Thyroid gland (tissue), 4 donors: ENCODE results near the gene C19orf85. TPM values are rescaled to one million over a fixed set of nuclear protein-coding genes. Genes with fewer than 3 reads are reported as not detected.

Source experiments
- DNase-seq, 2 donors: peaks; one replicate each; pipeline ENCODE4 v3.0.0-alpha.2; 2019
- H3K27ac ChIP-seq, 3 donors: fragments of 200-600 bp; sonication (generic); 1 replicate in 2 of 3; 2 replicates in 1 of 3; pipeline ENCODE4 v1.5.1; 2016 to 2019; ENCODE audit warnings: mild to moderate bottlenecking in 1 of 3, moderate library complexity in 1 of 3
- H3K27me3 ChIP-seq: fragments of 200-600 bp; sonication (generic); one replicate; pipeline ENCODE4 v1.5.1; 2019
- H3K36me3 ChIP-seq, 2 donors: fragments of 200-600 bp; sonication (generic); one replicate each; pipeline ENCODE4 v1.5.1; 2016 to 2019
- H3K4me1 ChIP-seq, 2 donors: fragments of 200-600 bp; sonication (generic); one replicate each; pipeline ENCODE4 v1.5.1; 2017 to 2019
- H3K4me3 ChIP-seq, 3 donors: fragments of 200-600 bp; sonication (generic); replicated peaks in 1 of 3; 1 replicate in 2 of 3; 2 replicates in 1 of 3; pipeline ENCODE4 v1.5.1; 2016; ENCODE audit warnings: mild to moderate bottlenecking in 1 of 3
- H3K9me3 ChIP-seq: fragments of 200-600 bp; sonication (generic); one replicate; pipeline ENCODE4 v1.5.1; 2017
- POLR2A ChIP-seq, 2 donors: fragments of 450-650 bp; IDR thresholded peaks; one replicate each; pipeline ENCODE4 v1.6.1; 2017; ENCODE audit warnings: antibody characterized with exemption in 2 of 2, mild to moderate bottlenecking in 2 of 2, moderate library complexity in 1 of 2
- WGBS, 2 donors: methylation state at CpG; one replicate each; pipeline ENCODE4 v1.1.5; 2017; 5-methylcytosine and 5-hydroxymethylcytosine counted together
- intact Hi-C: fragments of 100-400 bp; cut with DNase I; formaldehyde crosslinking; loops from one replicate; pipeline ENCODE4 v1.15.1; 2023
- total RNA-seq, 4 donors: library from RNA; depleted of rRNA; stranded (reverse); fragments of >200 nt; gene quantifications; one replicate each; pipeline ENCODE4 v1.2.3, GENCODE V29; 2016
- TF ChIP-seq, protein P1 (sequence below), 6 experiments: fragments of 200-600 bp in 3 of 6; fragments of 450-650 bp in 3 of 6; sonication (generic) in 3 of 6; IDR thresholded peaks; one replicate each; pipeline ENCODE4 v1.5.1; 2016 to 2019; ENCODE audit warnings: antibody characterized with exemption in 6 of 6, mild to moderate bottlenecking in 2 of 6, inconsistent platforms in 1 of 6, moderate library complexity in 1 of 6

The C19orf85 gene
- total RNA-seq, 4 donors from 2014 or later, result not detected

DNA sequence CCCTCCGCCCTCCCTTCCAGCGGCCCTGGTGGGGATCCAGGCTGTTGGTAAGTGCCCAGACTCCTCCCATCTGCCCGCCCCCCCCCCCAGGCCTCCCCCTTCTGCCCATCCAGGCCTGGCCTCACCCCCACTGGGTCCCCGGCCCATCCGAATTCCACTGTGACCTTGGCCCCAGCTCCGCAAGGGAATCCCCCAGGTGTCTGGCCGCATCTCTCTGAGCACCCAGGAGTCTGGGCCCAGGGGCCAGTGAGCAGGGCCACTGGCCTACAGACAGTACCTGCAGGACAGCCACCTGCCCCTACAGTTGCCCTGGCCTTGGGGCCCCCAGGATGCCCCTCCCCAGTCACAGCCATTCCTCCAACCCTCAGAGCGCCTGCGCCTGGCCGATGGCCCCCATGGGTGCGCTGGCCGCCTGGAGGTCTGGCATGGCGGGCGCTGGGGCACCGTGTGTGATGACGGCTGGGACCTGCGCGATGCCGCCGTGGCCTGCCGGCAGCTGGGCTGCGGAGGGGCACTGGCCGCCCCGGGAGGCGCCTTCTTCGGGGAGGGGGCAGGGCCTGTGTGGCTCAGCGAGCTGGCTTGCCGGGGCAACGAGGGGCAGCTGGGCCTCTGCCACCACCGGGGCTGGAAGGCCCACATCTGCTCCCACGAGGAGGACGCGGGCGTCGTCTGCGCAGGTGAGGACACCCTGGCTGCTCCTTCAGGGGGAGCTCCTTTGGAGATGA is 24.6 kb upstream of the C19orf85 start:
- intact Hi-C loops, result no loop called here
- no peak for DNase-seq
- 65 to 75% methylated on average over 11 to 15 of the region's 36 CpGs for WGBS, 2 donors

DNA sequence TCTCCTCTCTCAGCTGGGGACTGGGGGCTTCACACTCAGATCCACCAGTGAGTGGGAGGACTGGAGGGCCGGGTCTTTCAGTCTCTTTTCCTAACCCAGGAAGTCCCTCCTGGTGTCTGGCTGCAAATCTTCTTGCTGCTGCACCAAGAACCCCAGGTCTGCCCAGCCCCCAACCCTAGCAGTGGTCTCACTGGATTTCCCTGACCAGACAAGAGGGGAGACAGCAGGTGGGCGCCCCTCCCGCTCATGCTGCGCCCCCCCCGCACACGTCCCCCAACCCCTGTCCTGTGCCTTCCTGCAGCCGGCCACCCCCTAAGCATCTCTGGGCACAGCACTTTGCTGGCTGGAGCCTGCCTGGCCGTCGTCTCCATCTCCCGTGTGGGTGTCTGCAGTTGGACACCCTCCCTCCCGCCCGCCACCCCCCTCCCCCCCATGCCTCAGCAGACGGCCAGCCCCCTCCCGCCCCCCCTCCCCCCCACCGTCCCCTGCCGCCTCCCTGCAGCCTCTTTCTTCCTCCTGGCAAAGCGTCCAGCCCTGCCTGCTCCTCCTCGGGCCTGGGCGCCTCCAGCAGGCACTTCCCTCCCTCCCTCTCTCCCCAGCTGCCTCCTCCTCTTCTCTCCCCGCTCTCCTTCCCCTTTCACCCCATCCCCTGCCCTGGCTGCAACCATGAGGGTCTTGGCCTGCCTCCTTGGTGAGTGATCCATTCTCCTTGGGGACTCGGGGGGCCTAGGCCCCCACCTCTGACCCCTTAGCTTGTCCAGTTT is 23.6 kb upstream of the C19orf85 start, which contains the start of gene SSC5D:
TSS of gene SSC5D (plus strand) at position 513 of the 764 bp plus-strand sequence. CDS start at position 667, 154 bp downstream.
- DNase-seq, result no peak
- Histone ChIP-seq H3K4me3 (no peak within 1 kb of the TSS), H3K27me3 (no peaks in the 10 kb centered on the region), H3K4me1 (peaks cover 32 to 41% of the 10 kb centered on the region in 2 donors), H3K36me3 (peaks cover 0 to 2% of the 10 kb centered on the region in 2 donors), H3K27ac (peak within 1 kb of the TSS; percentile 70 to 97 (median 80)), H3K9me3 (no peaks in the 10 kb centered on the region)
- WGBS, 2 donors, result 17 to 28% methylated on average over 7 to 14 of the region's 21 CpGs
- intact Hi-C loops, result no loop called here
- TF ChIP-seq POLR2A (IDR thresholded peaks at IDR 0.05), result no peak
- TF ChIP-seq, protein P1, sequence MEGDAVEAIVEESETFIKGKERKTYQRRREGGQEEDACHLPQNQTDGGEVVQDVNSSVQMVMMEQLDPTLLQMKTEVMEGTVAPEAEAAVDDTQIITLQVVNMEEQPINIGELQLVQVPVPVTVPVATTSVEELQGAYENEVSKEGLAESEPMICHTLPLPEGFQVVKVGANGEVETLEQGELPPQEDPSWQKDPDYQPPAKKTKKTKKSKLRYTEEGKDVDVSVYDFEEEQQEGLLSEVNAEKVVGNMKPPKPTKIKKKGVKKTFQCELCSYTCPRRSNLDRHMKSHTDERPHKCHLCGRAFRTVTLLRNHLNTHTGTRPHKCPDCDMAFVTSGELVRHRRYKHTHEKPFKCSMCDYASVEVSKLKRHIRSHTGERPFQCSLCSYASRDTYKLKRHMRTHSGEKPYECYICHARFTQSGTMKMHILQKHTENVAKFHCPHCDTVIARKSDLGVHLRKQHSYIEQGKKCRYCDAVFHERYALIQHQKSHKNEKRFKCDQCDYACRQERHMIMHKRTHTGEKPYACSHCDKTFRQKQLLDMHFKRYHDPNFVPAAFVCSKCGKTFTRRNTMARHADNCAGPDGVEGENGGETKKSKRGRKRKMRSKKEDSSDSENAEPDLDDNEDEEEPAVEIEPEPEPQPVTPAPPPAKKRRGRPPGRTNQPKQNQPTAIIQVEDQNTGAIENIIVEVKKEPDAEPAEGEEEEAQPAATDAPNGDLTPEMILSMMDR (IDR thresholded peaks at IDR 0.05), result no peak

More for the DNA sequence above, 24.6 kb upstream of the C19orf85 start:
- no peak for TF ChIP-seq POLR2A (IDR thresholded peaks at IDR 0.05)
- TF ChIP-seq, protein P1 (IDR thresholded peaks at IDR 0.05), result no peak
- H3K4me3 ChIP-seq, result no peak overlapping the region
- no peaks in the 10 kb centered on the region for H3K27me3 ChIP-seq
- H3K4me1 ChIP-seq, result peaks cover 32 to 38% of the 10 kb centered on the region in 2 donors
- no peaks in the 10 kb centered on the region for H3K9me3 ChIP-seq
- no peaks in the 10 kb centered on the region for H3K36me3 ChIP-seq
- peak overlapping the region in 1 of 3 donors; percentile 30 for H3K27ac ChIP-seq

DNA sequence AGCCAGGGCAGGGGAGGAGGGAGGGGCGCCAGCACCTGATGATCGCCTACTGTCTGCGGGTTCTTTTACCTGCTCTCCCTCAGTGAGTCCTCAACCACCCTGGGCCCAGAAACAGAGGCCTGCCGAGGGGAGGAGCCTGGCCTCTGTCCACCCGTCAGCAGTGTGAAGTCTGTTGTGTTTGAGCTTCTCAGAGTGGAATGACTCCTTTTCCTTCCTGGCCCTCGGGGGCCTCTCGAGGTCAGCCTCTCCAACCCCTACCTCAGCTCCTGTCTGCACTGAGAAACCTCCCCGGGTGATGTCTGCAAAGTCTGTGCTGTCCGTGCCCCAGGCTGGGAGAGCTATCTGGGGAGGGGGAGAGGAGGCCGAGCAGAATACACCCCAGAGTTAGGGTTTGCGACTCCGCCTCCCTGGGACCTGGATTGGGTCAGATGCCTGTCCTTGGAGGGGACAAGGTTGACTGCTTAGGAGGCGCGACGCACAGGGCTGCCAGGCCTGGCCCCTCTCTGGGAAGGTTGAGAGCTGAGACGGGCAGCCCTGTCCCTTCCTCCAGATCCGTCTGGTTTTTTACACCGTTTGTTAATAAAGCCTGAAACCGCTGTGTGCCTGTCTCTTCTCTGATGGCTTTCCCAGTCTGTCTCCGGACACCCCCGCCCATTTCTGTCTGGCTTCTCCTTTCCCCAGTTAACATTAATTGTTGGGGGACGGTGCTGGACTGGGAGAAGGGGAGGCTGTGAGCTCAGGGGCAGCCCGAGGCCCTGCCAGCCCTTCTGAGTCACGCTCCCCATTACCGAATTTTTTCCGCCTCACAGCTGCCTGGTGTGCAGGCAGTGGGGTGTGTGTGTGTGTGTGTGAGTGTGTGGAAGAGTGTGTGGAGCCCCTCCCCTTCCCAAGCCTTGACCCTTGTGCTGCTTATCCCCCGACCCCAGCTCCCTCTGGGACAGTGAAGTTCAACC is 22.7 kb upstream of the C19orf85 start:
- WGBS, 2 donors, result 22 to 26% methylated on average over 20 to 22 of the region's 27 CpGs
- H3K4me3 ChIP-seq, result no peak overlapping the region
- peak; percentile 65 to 69 for DNase-seq

More for the DNA sequence above, 22.7 kb upstream of the C19orf85 start:
- Histone ChIP-seq H3K4me1 (peaks cover 32 to 41% of the 10 kb centered on the region in 2 donors), H3K27ac (peak overlapping the region; percentile 70 to 97 (median 80)), H3K27me3 (no peaks in the 10 kb centered on the region), H3K9me3 (no peaks in the 10 kb centered on the region), H3K36me3 (peaks cover 0 to 11% of the 10 kb centered on the region in 2 donors)
- intact Hi-C loops, result no loop called here
- peak in 1 of 2 donors; percentile 31 for TF ChIP-seq POLR2A (IDR thresholded peaks at IDR 0.05)
- TF ChIP-seq, protein P1 (IDR thresholded peaks at IDR 0.05), result no peak
